BLaER1 (cell line): ENCODE measurements around the gene GTF3C1.
A peak's percentile ranks its signal among the peaks of the same experiment; 100 is the strongest.
"Not testable (repeated sequence)": the region's sequence is repeated elsewhere in the genome, so short reads cannot be mapped to it uniquely, and the experiment has no call there.

Source experiments
- H3K27ac ChIP-seq: shearing (Covaris generic); formaldehyde crosslinking; 2 replicates; pipeline ENCODE4 v1.8.1; 2022
- H3K27me3 ChIP-seq: shearing (Covaris generic); formaldehyde crosslinking; 2 replicates; pipeline ENCODE4 v1.8.1; 2022
- H3K36me3 ChIP-seq: shearing (Covaris generic); formaldehyde crosslinking; 2 replicates; pipeline ENCODE4 v1.8.1; 2022
- H3K4me1 ChIP-seq: shearing (Covaris generic); formaldehyde crosslinking; 2 replicates; pipeline ENCODE4 v1.8.1; 2022
- H3K4me2 ChIP-seq: shearing (Covaris generic); formaldehyde crosslinking; 2 replicates; pipeline ENCODE4 v1.8.1; 2022
- H3K4me3 ChIP-seq: shearing (Covaris generic); formaldehyde crosslinking; 2 replicates; pipeline ENCODE4 v1.8.1; 2022
- H3K9ac ChIP-seq: shearing (Covaris generic); formaldehyde crosslinking; 2 replicates; pipeline ENCODE4 v1.8.1; 2022
- H3K9me3 ChIP-seq: shearing (Covaris generic); formaldehyde crosslinking; 2 replicates; pipeline ENCODE4 v1.8.1; 2022
- H4K20me1 ChIP-seq: shearing (Covaris generic); formaldehyde crosslinking; 2 replicates; pipeline ENCODE4 v1.8.1; 2022
- Cebpa-rat ChIP-seq: shearing (Covaris generic); IDR thresholded peaks from 2 replicates; pipeline ENCODE4 v1.8.1; 2022

The GTF3C1 gene

GRCh38 chr16:27439271-27440018, 110.3 kb downstream of the GTF3C1 start:
- Histone ChIP-seq H3K9ac (no peak overlapping the region; the same call in 1 of the 2 replicates), H3K27me3 (no peaks in the 10 kb centered on the region), H3K4me2 (peak overlapping the region; percentile 61), H3K4me3 (no peak overlapping the region), H4K20me1 (no peaks in the 10 kb centered on the region), H3K36me3 (peaks cover 79% of the 10 kb centered on the region), H3K4me1 (peaks cover 29% of the 10 kb centered on the region), H3K9me3 (peaks cover 8% of the 10 kb centered on the region), H3K27ac (peak overlapping the region; percentile 51; the same call in 1 of the 2 replicates)
- TF ChIP-seq Cebpa-rat = no peak

GRCh38 chr16:27437946-27438345, 111.8 kb downstream of the GTF3C1 start:
- Histone ChIP-seq H3K36me3 (peaks cover 71% of the 10 kb centered on the region), H3K27me3 (no peaks in the 10 kb centered on the region), H3K4me2 (no peak overlapping the region), H3K4me1 (peaks cover 44% of the 10 kb centered on the region), H4K20me1 (no peaks in the 10 kb centered on the region), H3K27ac (0 out of 2 replicates have a peak overlapping the region, but pooled peaks have one; percentile 20), H3K9ac (0 out of 2 replicates have a peak overlapping the region, but pooled peaks have one; percentile 19), H3K9me3 (no peaks in the 10 kb centered on the region), H3K4me3 (no peak overlapping the region)
- no peak for TF ChIP-seq Cebpa-rat

- H3K4me2 ChIP-seq = no peak overlapping the region
- H3K4me3 ChIP-seq = no peak overlapping the region
- H3K9me3 ChIP-seq = no peaks in the 10 kb centered on the region
- no peaks in the 10 kb centered on the region for H3K27me3 ChIP-seq
- peak overlapping the region; percentile 12; the same call in 1 of the 2 replicates for H3K27ac ChIP-seq
- no peak for TF ChIP-seq Cebpa-rat
- H3K4me1 ChIP-seq = peaks cover 52% of the 10 kb centered on the region
- peaks cover 64% of the 10 kb centered on the region for H3K36me3 ChIP-seq
- no peaks in the 10 kb centered on the region for H4K20me1 ChIP-seq
- no peak overlapping the region for H3K9ac ChIP-seq
Observed at GRCh38 chr16:27436921-27437650, 112.6 kb downstream of the GTF3C1 start.

GRCh38 chr16:27436065-27436464, 113.6 kb downstream of the GTF3C1 start:
- Histone ChIP-seq H3K36me3 (peaks cover 55% of the 10 kb centered on the region), H3K9ac (no peak overlapping the region), H4K20me1 (no peaks in the 10 kb centered on the region), H3K9me3 (no peaks in the 10 kb centered on the region), H3K4me2 (no peak overlapping the region), H3K27me3 (no peaks in the 10 kb centered on the region), H3K27ac (no peak overlapping the region), H3K4me1 (peaks cover 63% of the 10 kb centered on the region), H3K4me3 (no peak overlapping the region)
- TF ChIP-seq Cebpa-rat = no peak

GRCh38 chr16:27435146-27435545, 114.6 kb downstream of the GTF3C1 start:
- not testable (repeated sequence) for H3K4me3 ChIP-seq, H3K9me3 ChIP-seq, H3K9ac ChIP-seq, H4K20me1 ChIP-seq, H3K27me3 ChIP-seq, H3K27ac ChIP-seq
- peaks cover 49% of the 10 kb centered on the region for H3K36me3 ChIP-seq
- H3K4me2 ChIP-seq = peak overlapping the region; percentile 89; the same call in 1 of the 2 replicates
- H3K4me1 ChIP-seq = peaks cover 72% of the 10 kb centered on the region

GRCh38 chr16:27434141-27435051, 115.3 kb downstream of the GTF3C1 start:
- Histone ChIP-seq H3K27ac (peak overlapping the region; percentile 90), H3K4me3 (no peak overlapping the region), H3K27me3 (no peaks in the 10 kb centered on the region), H3K9me3 (no peaks in the 10 kb centered on the region), H3K9ac (peak overlapping the region; percentile 16; the same call in 1 of the 2 replicates), H4K20me1 (no peaks in the 10 kb centered on the region), H3K4me1 (peaks cover 73% of the 10 kb centered on the region), H3K4me2 (peak overlapping the region; percentile 89), H3K36me3 (peaks cover 45% of the 10 kb centered on the region)
- TF ChIP-seq Cebpa-rat = no peak

- H3K9ac ChIP-seq = peak overlapping the region; percentile 16; the same call in 1 of the 2 replicates
- no peak for TF ChIP-seq Cebpa-rat
- H3K4me1 ChIP-seq = peaks cover 73% of the 10 kb centered on the region
- no peaks in the 10 kb centered on the region for H3K9me3 ChIP-seq
- no peaks in the 10 kb centered on the region for H3K27me3 ChIP-seq
- no peaks in the 10 kb centered on the region for H4K20me1 ChIP-seq
- peaks cover 37% of the 10 kb centered on the region for H3K36me3 ChIP-seq
- peak overlapping the region; percentile 90 for H3K27ac ChIP-seq
- no peak overlapping the region for H3K4me3 ChIP-seq
- H3K4me2 ChIP-seq = peak overlapping the region; percentile 89
Observed at GRCh38 chr16:27433636-27434035, 116.1 kb downstream of the GTF3C1 start.

- Histone ChIP-seq H3K36me3 (peaks cover 33% of the 10 kb centered on the region), H3K4me1 (peaks cover 73% of the 10 kb centered on the region), H3K27ac (peak overlapping the region; percentile 90), H3K9ac (peak overlapping the region; percentile 16; the same call in 1 of the 2 replicates), H3K4me2 (peak overlapping the region; percentile 89)
- H3K9me3 ChIP-seq, H3K4me3 ChIP-seq, H4K20me1 ChIP-seq, H3K27me3 ChIP-seq: not testable (repeated sequence)
Observed at GRCh38 chr16:27433191-27433590, 116.5 kb downstream of the GTF3C1 start.

- Histone ChIP-seq H3K27me3 (no peaks in the 10 kb centered on the region), H3K4me3 (no peak overlapping the region), H3K36me3 (peaks cover 26% of the 10 kb centered on the region), H3K4me1 (peaks cover 77% of the 10 kb centered on the region), H3K4me2 (peak overlapping the region; percentile 89), H3K27ac (peak overlapping the region; percentile 90), H3K9ac (peak overlapping the region; percentile 16; the same call in 1 of the 2 replicates), H3K9me3 (no peaks in the 10 kb centered on the region), H4K20me1 (no peaks in the 10 kb centered on the region)
- TF ChIP-seq Cebpa-rat = no peak
Observed at GRCh38 chr16:27432558-27432957, 117.2 kb downstream of the GTF3C1 start.
